ENCODE measurements around the gene HIP1.

GRCh38 chr7:75595766-75596165 lies 143.0 kb downstream of the HIP1 start:
- no peak for TF ChIP-seq CTCF (conservative IDR thresholded peaks at IDR 0.05)
- TF ChIP-seq EZH2 (IDR thresholded peaks at IDR 0.05; ENCODE audit: low read depth): no peak

Measured in PC-9 (cell line).